Stomach (tissue), 4 donors: ENCODE data around the gene SNX30.

ENCODE experiments used
- CTCF ChIP-seq, 7 experiments: fragments of 450-650 bp in 4 of 7; fragments of 200-600 bp in 3 of 7; sonication (generic) in 3 of 7; IDR thresholded peaks; one replicate each; pipeline ENCODE4 v1.5.1; 2016 to 2019; ENCODE audit warnings: antibody characterized with exemption in 7 of 7, control low read depth in 2 of 7, mild to moderate bottlenecking in 1 of 7
- EP300 ChIP-seq: sonication (generic); formaldehyde crosslinking; IDR thresholded peaks from one replicate; pipeline ENCODE4 v1.6.1; 2017; ENCODE audit warnings: antibody characterized with exemption

- TF ChIP-seq EP300 (no peak), CTCF (IDR thresholded peaks at IDR 0.05) (no peak)
These were observed 104.1 kb downstream of the SNX30 start for GRCh38 chr9:112854657-112855056.
